COLO668 (cell line): ENCODE data around the gene ZSWIM6.

ENCODE experiments used
- DNase-seq: peaks from one replicate; lab custom pipeline; 2025; ENCODE audit not compliant: unreplicated experiment; lab: John Stamatoyannopoulos, UW

The ZSWIM6 gene

GRCh38 chr5:61586096-61587084, 254.3 kb downstream of the ZSWIM6 start:
- DNase-seq = no peak

GRCh38 chr5:61587125-61587524, 255.1 kb downstream of the ZSWIM6 start:
- DNase-seq = no peak

DNA sequence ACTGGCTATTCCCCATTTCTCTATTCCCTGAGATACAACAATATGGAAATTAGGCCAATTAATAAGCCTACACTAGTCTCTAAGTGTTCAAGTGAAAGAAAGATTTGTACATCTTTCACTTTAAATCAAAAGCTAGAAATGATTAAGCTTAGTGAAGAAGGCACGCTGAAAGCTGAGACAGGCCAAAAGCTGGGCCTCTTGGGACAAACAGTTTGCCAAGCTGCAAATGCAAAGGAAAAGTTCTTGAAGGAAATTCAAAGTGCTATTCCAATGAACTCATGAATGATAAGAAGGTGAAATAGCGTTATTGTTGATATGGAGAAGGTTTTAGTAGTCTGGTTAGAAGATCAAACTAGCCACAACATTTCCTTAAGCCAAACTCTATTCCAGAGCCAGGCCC, 256.2 kb downstream of the ZSWIM6 start:
- no peak for DNase-seq

DNA sequence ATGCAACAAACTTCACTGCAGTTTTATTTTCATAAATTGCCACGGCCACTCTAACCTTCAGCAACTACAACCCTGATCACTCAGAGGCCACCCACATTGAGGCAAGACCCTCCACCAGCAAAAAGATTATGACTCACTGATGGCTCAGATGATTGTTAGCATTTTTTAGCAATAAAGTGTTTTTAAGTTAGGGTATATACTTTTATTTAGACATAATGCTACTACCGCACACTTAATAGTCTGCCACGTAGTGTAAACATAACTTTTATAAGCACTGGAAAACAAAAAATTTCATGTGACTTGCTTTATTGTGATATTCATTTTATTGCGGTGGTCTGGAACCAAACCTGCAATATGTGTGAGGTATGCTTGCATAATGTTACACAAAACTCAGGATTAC, 257.9 kb downstream of the ZSWIM6 start:
- no peak for DNase-seq

- DNase-seq = no peak
These were observed 258.4 kb downstream of the ZSWIM6 start for GRCh38 chr5:61590473-61590872.

DNA sequence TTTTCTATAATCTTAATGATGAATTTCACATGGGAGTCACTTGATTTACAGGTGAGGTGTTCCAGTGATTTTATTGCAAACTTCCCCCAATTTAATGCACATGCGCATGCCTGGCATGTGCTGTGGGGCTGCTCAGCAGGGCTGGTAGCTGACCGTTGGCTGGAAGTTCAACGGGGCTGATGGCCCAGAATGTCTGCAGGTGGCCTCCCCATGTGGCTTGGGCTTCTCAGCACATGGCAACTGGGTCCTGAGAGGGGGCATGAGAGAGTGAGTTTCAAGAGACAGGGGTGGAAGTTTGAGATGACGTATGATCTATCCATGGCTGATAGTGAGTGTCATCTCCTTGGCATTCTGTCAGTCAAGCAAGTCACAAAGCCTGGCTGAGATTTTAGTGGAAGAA, 259.8 kb downstream of the ZSWIM6 start:
- DNase-seq = no peak

- no peak for DNase-seq
These were observed 263.4 kb downstream of the ZSWIM6 start for GRCh38 chr5:61595426-61595825.
